Left ventricle myocardium inferior (tissue), 1 donor: ENCODE results near the gene CASZ1. TPM values are rescaled to one million over a fixed set of nuclear protein-coding genes. Genes with fewer than 3 reads are reported as not detected.

Experiments
- DNase-seq: peaks from one replicate; pipeline ENCODE4 v3.0.0-alpha.2; 2020
- H3K27ac ChIP-seq: fragments of 200-600 bp; replicated peaks from 2 replicates; pipeline ENCODE4 v1.8.0; 2021
- H3K27me3 ChIP-seq: fragments of 200-600 bp; 2 replicates; pipeline ENCODE4 v1.8.0; 2021; ENCODE audit warnings: low read depth
- H3K36me3 ChIP-seq: fragments of 200-600 bp; 2 replicates; pipeline ENCODE4 v1.8.0; 2021
- H3K4me1 ChIP-seq: fragments of 200-600 bp; 2 replicates; pipeline ENCODE4 v1.8.0; 2021
- H3K4me3 ChIP-seq: fragments of 200-600 bp; 2 replicates; pipeline ENCODE4 v1.8.0; 2021; ENCODE audit warnings: mild to moderate bottlenecking, moderate library complexity
- H3K9me3 ChIP-seq: fragments of 200-600 bp; replicated peaks from 2 replicates; pipeline ENCODE4 v1.8.0; 2021
- intact Hi-C: fragments of 100-400 bp; cut with micrococcal nuclease; formaldehyde crosslinking; loops from one replicate; pipeline ENCODE4 v1.11.0; 2022
- total RNA-seq: library from RNA; stranded (reverse); fragmentation: NEBNext Ultra II Directional; extraction: Animal tissue kit (Norgen Biotek cat#: 25700); gene quantifications from one replicate; pipeline ENCODE4 v1.2.1, GENCODE V29; 2021
- TF ChIP-seq, protein P1 (sequence below): fragments of 200-600 bp; IDR thresholded peaks from 2 replicates; pipeline ENCODE4 v1.8.0; 2021; ENCODE audit warnings: antibody characterized with exemption, mild to moderate bottlenecking, borderline replicate concordance
- donor health status: DM: no; HTN: yes; CAD: no; lungs with severe emphysema.

Gene CASZ1
- total RNA-seq, 1 donor from 2014 or later = 56.3 TPM

DNA sequence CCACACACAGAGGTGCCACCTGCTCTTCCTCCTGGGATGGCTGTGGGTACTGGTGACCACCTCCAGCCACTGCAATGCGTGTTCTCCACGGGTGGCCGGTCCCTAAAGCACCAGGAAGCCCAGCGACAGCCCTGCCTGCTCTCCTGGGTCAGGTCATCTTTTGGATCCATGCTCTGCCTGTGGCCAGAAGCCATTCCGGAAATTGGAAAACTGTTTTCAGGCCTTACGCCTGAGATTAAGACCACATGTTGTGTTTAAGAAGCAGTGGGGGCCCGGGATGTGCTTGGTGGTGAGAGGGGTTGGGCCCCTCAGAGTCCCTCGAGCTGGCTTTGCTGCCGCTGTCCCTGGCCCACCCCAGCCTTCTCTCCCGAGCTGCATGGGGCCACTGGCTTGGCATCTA lies 170.9 kb downstream of the CASZ1 start:
- intact Hi-C loops = no loop called here
- H3K27ac ChIP-seq = no peak overlapping the region
- TF ChIP-seq, protein P1, sequence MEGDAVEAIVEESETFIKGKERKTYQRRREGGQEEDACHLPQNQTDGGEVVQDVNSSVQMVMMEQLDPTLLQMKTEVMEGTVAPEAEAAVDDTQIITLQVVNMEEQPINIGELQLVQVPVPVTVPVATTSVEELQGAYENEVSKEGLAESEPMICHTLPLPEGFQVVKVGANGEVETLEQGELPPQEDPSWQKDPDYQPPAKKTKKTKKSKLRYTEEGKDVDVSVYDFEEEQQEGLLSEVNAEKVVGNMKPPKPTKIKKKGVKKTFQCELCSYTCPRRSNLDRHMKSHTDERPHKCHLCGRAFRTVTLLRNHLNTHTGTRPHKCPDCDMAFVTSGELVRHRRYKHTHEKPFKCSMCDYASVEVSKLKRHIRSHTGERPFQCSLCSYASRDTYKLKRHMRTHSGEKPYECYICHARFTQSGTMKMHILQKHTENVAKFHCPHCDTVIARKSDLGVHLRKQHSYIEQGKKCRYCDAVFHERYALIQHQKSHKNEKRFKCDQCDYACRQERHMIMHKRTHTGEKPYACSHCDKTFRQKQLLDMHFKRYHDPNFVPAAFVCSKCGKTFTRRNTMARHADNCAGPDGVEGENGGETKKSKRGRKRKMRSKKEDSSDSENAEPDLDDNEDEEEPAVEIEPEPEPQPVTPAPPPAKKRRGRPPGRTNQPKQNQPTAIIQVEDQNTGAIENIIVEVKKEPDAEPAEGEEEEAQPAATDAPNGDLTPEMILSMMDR = no peak
- H3K4me3 ChIP-seq = no peak overlapping the region
- H3K9me3 ChIP-seq = no peaks in the 10 kb centered on the region
- DNase-seq = no peak
- H3K27me3 ChIP-seq = no peaks in the 10 kb centered on the region
- H3K36me3 ChIP-seq = peaks cover 48% of the 10 kb centered on the region
- H3K4me1 ChIP-seq = peaks cover 13% of the 10 kb centered on the region

DNA sequence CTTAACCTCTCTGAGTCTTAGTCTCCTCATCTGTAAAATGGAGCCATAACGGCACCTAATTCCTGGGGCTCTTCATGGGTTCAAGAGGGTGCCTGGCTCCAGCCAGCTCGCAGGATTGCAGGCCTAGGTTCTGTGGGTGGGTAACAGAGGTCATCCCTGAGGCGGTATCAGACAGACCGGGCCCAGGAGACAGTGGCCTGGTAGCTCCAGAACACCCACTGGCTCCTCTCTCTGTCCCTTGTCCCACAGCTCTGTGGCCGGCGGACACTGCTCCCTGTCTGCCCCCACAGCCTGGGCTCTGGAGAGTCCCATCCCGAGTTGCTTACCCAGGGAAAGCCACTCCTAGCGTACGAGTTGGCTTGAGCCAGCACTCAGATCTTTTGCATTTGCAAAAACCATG lies 171.4 kb downstream of the CASZ1 start:
- H3K27ac ChIP-seq = no peak overlapping the region
- no peaks in the 10 kb centered on the region for H3K27me3 ChIP-seq
- H3K36me3 ChIP-seq = peaks cover 45% of the 10 kb centered on the region
- H3K9me3 ChIP-seq = no peaks in the 10 kb centered on the region
- intact Hi-C loops = no loop called here
- DNase-seq = no peak
- TF ChIP-seq, protein P1 = no peak
- no peak overlapping the region for H3K4me3 ChIP-seq
- H3K4me1 ChIP-seq = peaks cover 13% of the 10 kb centered on the region

DNA sequence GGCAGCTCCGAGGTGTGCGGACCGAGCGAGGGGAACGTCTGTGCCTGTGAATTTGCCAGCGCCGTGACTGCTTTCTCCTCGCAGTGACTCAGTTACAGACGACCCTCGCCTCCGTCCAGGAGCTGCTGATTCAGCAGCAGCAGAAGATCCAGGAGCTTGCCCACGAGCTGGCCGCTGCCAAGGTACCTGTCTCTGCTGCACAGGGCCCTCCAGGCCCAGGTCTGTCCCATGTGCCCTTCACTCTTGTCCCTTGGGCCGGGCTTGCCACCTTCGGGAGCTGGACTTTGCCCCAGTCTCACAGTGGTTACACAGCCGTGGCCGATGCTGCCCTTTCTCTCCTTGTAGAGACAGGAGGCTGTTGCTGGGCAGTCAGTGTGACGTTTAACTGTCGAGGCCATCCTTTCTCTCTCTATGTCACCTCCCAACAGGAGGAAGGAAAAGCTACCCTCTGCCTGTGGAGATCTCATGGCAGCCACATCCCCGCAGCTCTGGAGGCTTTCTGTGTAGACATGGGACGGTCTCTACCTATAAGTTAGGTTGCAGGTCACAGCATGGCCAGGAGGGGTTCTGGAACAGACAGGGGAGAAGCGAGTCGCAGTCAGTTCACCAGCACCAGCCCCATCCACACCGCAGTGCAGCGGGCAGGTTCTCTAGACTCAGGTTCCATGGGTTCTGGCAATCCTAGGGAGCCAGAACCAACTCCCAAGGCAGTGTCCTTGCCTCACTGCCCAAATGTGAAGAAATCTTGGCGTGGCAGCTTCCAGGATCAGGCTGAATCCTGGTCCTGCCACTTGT lies 172.0 kb downstream of the CASZ1 start:
- H3K36me3 ChIP-seq = peaks cover 39% of the 10 kb centered on the region
- no peak overlapping the region for H3K27ac ChIP-seq
- no peaks in the 10 kb centered on the region for H3K27me3 ChIP-seq
- no peak for DNase-seq
- H3K4me1 ChIP-seq = peaks cover 13% of the 10 kb centered on the region
- H3K9me3 ChIP-seq = no peaks in the 10 kb centered on the region
- TF ChIP-seq, protein P1 = no peak
- intact Hi-C loops = no loop called here
- H3K4me3 ChIP-seq = no peak overlapping the region

DNA sequence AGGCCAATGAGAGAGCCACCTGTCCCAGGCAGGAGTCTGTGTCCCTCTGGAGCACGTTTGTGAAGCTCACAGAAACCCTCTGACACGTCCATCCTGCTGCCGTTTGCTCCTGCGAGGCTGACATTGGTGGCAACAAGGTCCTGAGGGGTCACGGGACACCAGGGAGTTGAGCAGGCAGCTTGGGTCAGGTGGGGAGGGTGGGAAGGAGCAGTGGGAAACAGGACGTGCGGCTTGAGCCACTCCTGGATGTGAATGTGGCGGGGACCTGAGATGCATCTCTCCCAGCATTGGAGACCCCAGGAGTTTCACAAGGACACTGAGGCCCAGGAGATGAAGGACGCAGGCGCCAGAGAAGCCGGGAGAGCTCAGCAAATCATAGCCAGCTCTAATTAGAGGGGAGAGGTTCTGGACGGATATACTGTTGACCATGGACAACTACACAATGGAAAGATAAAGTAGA lies 172.7 kb downstream of the CASZ1 start:
- TF ChIP-seq, protein P1 = no peak
- no peaks in the 10 kb centered on the region for H3K27me3 ChIP-seq
- peaks cover 41% of the 10 kb centered on the region for H3K36me3 ChIP-seq
- H3K9me3 ChIP-seq = no peaks in the 10 kb centered on the region
- peaks cover 6% of the 10 kb centered on the region for H3K4me1 ChIP-seq
- H3K4me3 ChIP-seq = no peak overlapping the region
- no peak overlapping the region for H3K27ac ChIP-seq
- no peak for DNase-seq
- intact Hi-C loops = no loop called here

DNA sequence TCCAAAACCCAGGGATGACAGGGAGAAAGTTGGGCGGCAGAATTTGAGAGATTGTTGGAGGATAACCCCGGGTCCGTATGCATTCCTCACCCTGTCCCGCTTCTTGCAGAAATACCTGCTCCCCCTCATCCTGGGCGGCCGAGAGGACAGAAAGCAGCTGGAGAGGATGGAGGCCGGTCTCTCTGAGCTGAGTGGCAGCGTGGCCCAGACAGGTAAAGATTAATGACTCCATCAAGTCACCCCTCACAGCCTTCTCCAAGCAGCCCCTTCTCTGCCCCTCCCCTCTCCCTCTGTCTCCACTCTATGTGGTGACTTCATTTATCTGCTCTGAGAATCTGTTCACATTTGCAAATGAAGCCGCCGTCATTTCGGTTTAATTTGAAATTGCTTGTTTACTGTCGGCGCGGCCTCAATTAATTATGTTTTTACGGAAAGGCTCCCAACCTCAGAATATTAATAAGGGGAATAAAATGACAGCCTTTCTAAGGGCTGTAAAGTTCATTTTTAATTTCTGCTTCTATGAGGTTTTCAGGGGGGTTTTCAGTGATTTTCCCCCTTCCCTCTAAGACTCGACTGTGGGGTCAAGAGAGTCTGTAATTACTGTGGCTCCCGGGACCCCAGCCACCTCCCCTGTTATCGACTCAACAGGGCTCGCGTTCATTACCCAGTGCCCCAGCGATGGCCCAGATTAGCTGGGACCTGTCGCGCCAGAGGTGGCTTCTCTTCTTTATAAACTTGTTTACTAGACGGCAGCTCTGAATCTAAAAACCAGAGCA lies 173.3 kb downstream of the CASZ1 start:
- Histone ChIP-seq H3K4me1 (peaks cover under 1% of the 10 kb centered on the region), H3K27me3 (no peaks in the 10 kb centered on the region), H3K27ac (no peak overlapping the region), H3K4me3 (no peak overlapping the region), H3K9me3 (no peaks in the 10 kb centered on the region), H3K36me3 (peaks cover 47% of the 10 kb centered on the region)
- DNase-seq = no peak
- intact Hi-C loops = no loop called here
- TF ChIP-seq, protein P1 = no peak
